ENCODE data around the gene ZMIZ1. TPM values are rescaled to one million over a fixed set of nuclear protein-coding genes. Genes with fewer than 3 reads are reported as not detected.

Gene ZMIZ1
- total and polyA plus RNA-seq, 2 experiments from 2014 or later = 9.2 to 30.9 TPM

DNA sequence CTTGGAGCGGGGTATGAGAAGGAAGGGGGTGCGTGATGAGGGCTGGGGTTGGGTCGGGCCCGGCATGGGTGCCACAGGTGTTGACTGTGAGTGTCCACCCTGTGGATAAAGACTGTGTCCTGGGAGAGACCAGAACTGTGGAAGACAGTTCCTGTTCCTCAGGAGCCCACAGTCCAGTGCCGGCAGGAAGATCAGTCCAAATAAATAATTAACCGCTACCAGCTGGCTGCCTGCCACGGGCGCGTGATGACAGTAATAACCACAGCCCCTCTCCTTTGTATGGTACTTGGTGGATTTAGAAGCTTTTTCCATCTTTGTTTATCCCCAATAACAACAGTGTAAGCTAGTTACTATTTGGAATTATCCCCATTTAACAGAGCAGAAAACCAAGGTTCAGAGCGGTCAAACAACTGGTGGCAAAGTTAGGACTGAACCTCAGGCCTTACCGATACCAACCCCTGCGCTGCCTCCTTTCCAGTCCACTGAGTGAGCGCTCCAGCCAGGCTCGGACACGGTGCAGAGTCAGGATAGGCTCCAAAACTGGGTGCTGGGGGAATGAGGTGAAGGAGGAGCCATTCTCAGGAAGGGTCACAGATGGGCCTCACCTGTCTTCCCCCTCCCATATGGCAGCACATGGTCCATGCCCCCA is 5.1 kb downstream of the ZMIZ1 start:
- H3F3A ChIP-seq (replicated peaks; ENCODE audit: low read depth) = 0 out of 2 replicates have a peak, but pooled peaks cover 5% of the 10 kb centered on the region
- TF ChIP-seq CREB1 (CRISPR knock-in tag; IDR thresholded peaks at IDR 0.05; ENCODE audit: low read depth) (no peak), POLR2AphosphoS5 (IDR thresholded peaks at IDR 0.05; ENCODE audit: low read depth) (no peak), JUNB (IDR thresholded peaks at IDR 0.05; ENCODE audit: unreplicated experiment) (no peak), EZH2phosphoT487 (IDR thresholded peaks at IDR 0.05; ENCODE audit: unreplicated experiment) (no peak), ZNF331 (CRISPR knock-in tag; IDR thresholded peaks at IDR 0.05; ENCODE audit: low read depth) (no peak), STAT1 (IDR thresholded peaks at IDR 0.05; ENCODE audit: unreplicated experiment) (no peak), CTCF (conservative IDR thresholded peaks at IDR 0.05; ENCODE audit: low read depth in 2 of 2) (no peak), EZH2 (IDR thresholded peaks at IDR 0.05; ENCODE audit: low read depth, unreplicated experiment) (no peak)
- TF ChIP-seq, protein P1, sequence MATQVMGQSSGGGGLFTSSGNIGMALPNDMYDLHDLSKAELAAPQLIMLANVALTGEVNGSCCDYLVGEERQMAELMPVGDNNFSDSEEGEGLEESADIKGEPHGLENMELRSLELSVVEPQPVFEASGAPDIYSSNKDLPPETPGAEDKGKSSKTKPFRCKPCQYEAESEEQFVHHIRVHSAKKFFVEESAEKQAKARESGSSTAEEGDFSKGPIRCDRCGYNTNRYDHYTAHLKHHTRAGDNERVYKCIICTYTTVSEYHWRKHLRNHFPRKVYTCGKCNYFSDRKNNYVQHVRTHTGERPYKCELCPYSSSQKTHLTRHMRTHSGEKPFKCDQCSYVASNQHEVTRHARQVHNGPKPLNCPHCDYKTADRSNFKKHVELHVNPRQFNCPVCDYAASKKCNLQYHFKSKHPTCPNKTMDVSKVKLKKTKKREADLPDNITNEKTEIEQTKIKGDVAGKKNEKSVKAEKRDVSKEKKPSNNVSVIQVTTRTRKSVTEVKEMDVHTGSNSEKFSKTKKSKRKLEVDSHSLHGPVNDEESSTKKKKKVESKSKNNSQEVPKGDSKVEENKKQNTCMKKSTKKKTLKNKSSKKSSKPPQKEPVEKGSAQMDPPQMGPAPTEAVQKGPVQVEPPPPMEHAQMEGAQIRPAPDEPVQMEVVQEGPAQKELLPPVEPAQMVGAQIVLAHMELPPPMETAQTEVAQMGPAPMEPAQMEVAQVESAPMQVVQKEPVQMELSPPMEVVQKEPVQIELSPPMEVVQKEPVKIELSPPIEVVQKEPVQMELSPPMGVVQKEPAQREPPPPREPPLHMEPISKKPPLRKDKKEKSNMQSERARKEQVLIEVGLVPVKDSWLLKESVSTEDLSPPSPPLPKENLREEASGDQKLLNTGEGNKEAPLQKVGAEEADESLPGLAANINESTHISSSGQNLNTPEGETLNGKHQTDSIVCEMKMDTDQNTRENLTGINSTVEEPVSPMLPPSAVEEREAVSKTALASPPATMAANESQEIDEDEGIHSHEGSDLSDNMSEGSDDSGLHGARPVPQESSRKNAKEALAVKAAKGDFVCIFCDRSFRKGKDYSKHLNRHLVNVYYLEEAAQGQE (IDR thresholded peaks at IDR 0.05; ENCODE audit: unreplicated experiment) = no peak
- TF ChIP-seq, protein P2, sequence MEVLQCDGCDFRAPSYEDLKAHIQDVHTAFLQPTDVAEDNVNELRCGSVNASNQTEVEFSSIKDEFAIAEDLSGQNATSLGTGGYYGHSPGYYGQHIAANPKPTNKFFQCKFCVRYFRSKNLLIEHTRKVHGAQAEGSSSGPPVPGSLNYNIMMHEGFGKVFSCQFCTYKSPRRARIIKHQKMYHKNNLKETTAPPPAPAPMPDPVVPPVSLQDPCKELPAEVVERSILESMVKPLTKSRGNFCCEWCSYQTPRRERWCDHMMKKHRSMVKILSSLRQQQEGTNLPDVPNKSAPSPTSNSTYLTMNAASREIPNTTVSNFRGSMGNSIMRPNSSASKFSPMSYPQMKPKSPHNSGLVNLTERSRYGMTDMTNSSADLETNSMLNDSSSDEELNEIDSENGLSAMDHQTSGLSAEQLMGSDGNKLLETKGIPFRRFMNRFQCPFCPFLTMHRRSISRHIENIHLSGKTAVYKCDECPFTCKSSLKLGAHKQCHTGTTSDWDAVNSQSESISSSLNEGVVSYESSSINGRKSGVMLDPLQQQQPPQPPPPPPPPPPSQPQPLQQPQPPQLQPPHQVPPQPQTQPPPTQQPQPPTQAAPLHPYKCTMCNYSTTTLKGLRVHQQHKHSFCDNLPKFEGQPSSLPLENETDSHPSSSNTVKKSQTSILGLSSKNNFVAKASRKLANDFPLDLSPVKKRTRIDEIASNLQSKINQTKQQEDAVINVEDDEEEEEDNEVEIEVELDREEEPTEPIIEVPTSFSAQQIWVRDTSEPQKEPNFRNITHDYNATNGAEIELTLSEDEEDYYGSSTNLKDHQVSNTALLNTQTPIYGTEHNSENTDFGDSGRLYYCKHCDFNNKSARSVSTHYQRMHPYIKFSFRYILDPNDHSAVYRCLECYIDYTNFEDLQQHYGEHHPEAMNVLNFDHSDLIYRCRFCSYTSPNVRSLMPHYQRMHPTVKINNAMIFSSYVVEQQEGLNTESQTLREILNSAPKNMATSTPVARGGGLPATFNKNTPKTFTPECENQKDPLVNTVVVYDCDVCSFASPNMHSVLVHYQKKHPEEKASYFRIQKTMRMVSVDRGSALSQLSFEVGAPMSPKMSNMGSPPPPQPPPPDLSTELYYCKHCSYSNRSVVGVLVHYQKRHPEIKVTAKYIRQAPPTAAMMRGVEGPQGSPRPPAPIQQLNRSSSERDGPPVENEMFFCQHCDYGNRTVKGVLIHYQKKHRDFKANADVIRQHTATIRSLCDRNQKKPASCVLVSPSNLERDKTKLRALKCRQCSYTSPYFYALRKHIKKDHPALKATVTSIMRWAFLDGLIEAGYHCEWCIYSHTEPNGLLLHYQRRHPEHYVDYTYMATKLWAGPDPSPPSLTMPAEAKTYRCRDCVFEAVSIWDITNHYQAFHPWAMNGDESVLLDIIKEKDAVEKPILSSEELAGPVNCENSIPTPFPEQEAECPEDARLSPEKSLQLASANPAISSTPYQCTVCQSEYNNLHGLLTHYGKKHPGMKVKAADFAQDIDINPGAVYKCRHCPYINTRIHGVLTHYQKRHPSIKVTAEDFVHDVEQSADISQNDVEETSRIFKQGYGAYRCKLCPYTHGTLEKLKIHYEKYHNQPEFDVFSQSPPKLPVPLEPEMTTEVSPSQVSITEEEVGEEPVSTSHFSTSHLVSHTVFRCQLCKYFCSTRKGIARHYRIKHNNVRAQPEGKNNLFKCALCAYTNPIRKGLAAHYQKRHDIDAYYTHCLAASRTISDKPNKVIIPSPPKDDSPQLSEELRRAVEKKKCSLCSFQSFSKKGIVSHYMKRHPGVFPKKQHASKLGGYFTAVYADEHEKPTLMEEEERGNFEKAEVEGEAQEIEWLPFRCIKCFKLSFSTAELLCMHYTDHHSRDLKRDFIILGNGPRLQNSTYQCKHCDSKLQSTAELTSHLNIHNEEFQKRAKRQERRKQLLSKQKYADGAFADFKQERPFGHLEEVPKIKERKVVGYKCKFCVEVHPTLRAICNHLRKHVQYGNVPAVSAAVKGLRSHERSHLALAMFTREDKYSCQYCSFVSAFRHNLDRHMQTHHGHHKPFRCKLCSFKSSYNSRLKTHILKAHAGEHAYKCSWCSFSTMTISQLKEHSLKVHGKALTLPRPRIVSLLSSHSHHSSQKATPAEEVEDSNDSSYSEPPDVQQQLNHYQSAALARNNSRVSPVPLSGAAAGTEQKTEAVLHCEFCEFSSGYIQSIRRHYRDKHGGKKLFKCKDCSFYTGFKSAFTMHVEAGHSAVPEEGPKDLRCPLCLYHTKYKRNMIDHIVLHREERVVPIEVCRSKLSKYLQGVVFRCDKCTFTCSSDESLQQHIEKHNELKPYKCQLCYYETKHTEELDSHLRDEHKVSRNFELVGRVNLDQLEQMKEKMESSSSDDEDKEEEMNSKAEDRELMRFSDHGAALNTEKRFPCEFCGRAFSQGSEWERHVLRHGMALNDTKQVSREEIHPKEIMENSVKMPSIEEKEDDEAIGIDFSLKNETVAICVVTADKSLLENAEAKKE (CRISPR knock-in tag; IDR thresholded peaks at IDR 0.05) = no peak
- ATAC-seq = no peak
- H3K9me2 ChIP-seq (ENCODE audit: insufficient read depth) = no peaks in the 10 kb centered on the region
- H3K36me3 ChIP-seq (ENCODE audit: insufficient read depth) = no peaks in the 10 kb centered on the region
- H2AFZ ChIP-seq = no peak overlapping the region
- Mint-ChIP-seq H3K4me3 (no peak overlapping the region), H3K27me3 (ENCODE audit: insufficient read depth, low read depth, poor library complexity) (peaks cover 20% of the 10 kb centered on the region), H3K27ac (no peak overlapping the region), H3K36me3 (ENCODE audit: low read depth) (no peaks in the 10 kb centered on the region), H3K9me3 (no peaks in the 10 kb centered on the region), H3K4me1 (peaks cover 69% of the 10 kb centered on the region)
- H3K4me3 ChIP-seq = no peak overlapping the region
- no peak overlapping the region for H3K27ac ChIP-seq (ENCODE audit: low read depth)
- peaks cover 24% of the 10 kb centered on the region for H4K20me1 ChIP-seq (replicated peaks; ENCODE audit: insufficient read depth)
- H3K79me2 ChIP-seq (replicated peaks; ENCODE audit: insufficient read depth) = peaks cover 90% of the 10 kb centered on the region
- H3K4me2 ChIP-seq = no peak overlapping the region
- peaks cover 43% of the 10 kb centered on the region for H3K4me1 ChIP-seq (ENCODE audit: insufficient read depth)
- H3K27me3 ChIP-seq (ENCODE audit: insufficient read depth) = peaks cover 11% of the 10 kb centered on the region
- no peak for DNase-seq (ENCODE audit: low spot score)

Measured in GM23338 (cell line).